ENCODE measurements around the gene ZNF311. TPM values are rescaled to one million over a fixed set of nuclear protein-coding genes. Genes with fewer than 3 reads are reported as not detected.

Gene ZNF311
- total RNA-seq, 1 donor = 1.3 TPM

DNA sequence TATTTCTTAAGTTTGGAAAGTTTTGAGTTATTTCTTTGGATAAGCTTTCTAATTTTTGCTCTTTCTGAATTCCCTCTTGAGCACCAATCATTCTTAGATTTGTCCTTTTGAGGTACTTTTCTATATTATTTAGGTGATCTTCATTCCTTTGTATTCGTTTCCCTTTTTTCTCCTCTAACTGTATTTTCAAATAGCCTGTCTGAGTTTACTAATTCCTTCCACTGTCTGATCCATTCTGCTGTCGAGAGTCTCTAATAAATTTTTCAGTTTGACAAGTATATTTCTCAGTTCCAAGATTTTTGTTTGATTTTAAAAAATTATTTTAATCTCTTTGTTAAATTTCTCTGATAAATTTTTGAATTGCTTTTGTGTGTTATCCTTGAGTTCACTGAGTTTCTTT is 16.3 kb upstream of the ZNF311 start:
- DNase-seq (ENCODE audit: low read depth) = no peak
- H3K4me3 ChIP-seq (ENCODE audit: low read depth, low read length) = no peak overlapping the region
- TF ChIP-seq, protein P1, sequence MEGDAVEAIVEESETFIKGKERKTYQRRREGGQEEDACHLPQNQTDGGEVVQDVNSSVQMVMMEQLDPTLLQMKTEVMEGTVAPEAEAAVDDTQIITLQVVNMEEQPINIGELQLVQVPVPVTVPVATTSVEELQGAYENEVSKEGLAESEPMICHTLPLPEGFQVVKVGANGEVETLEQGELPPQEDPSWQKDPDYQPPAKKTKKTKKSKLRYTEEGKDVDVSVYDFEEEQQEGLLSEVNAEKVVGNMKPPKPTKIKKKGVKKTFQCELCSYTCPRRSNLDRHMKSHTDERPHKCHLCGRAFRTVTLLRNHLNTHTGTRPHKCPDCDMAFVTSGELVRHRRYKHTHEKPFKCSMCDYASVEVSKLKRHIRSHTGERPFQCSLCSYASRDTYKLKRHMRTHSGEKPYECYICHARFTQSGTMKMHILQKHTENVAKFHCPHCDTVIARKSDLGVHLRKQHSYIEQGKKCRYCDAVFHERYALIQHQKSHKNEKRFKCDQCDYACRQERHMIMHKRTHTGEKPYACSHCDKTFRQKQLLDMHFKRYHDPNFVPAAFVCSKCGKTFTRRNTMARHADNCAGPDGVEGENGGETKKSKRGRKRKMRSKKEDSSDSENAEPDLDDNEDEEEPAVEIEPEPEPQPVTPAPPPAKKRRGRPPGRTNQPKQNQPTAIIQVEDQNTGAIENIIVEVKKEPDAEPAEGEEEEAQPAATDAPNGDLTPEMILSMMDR (IDR thresholded peaks at IDR 0.05; ENCODE audit: insufficient read depth, low read length) = no peak

DNA sequence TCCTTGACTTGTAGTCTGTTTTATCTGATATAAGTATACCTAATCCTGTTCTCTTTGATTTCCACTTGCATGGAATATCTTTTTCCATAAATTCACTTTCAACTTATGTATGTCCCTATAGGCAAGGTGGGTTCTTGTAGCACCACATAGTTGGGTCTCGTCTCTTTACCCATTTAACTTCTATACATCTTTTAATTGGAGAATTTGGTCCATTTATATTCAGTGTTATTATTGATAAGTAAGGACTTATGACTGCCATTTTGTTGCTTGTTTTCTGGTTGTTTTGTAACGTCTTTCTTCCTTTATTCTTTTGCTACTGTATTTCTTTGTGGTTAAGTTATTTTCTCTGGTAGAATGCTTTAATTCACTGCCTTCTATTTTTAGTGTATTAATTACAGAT is 14.5 kb upstream of the ZNF311 start:
- no peak for DNase-seq (ENCODE audit: low read depth)
- TF ChIP-seq, protein P1 (IDR thresholded peaks at IDR 0.05; ENCODE audit: insufficient read depth, low read length) = no peak
- no peak overlapping the region for H3K4me3 ChIP-seq (ENCODE audit: low read depth, low read length)

DNA sequence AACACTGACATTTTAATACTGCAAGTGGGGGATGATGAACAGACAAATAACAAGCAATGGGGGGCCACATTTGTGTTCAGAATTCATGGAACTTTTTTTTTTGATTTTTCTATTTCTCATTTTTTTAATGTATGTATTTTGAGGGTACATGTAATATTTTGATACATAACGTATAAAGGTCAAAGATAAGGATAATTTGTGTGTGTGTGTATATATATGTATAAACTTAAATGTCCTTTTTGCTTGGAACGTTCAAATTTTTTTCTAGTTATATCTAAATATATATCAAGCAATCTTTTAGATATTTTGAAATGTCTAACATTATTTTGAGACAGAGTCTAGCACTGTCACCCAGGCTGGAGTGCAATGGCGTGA is 12.3 kb upstream of the ZNF311 start:
- H3K4me3 ChIP-seq (ENCODE audit: low read depth, low read length) = no peak overlapping the region
- DNase-seq (ENCODE audit: low read depth) = no peak
- TF ChIP-seq, protein P1 (IDR thresholded peaks at IDR 0.05; ENCODE audit: insufficient read depth, low read length) = no peak

DNA sequence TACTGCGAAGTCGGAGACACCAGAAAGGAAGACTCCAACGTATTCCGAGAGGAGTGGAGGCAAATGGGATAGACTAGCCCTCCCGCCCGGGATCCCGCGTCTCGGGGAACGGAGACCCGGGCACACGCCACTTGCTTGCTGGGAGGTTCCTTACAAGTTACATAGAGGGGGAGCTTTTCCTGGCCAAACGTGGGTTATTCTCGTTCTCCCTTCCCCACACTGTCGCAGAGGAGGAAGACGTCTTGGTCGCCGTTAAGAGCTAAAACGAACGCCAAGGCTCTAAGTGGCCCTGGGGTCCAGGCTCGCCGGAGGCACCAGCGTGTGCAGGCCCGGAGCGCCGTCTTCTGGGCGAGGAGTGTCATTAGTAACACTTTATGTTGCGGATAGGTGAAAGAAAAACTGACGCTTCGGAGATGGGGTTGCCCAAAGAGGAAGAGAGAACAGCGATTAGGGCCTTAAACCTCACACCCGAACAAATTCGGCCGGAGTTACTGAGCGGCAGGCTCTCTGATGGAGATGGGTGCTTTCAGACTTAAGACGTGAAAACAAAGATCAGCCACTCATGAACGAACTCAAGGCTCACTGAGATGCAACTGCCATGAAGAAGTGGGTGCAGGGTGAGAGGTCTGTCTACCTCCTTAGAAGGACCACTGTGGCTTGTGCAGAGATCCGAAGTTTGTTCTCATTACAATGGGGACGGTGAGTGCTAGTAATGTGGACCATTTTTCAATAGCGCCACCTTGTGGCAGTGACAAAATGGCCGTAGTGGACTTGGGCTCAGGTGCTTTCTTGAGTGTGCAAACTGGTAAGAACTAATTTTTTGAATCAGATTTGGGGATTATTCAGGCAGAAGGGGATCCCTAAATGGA is 11.7 kb upstream of the ZNF311 start:
- TF ChIP-seq, protein P1 (IDR thresholded peaks at IDR 0.05; ENCODE audit: insufficient read depth, low read length) = peak; percentile 86
- peak overlapping the region; percentile 66 for H3K4me3 ChIP-seq (ENCODE audit: low read depth, low read length)
- peak; percentile 85 for DNase-seq (ENCODE audit: low read depth)

DNA sequence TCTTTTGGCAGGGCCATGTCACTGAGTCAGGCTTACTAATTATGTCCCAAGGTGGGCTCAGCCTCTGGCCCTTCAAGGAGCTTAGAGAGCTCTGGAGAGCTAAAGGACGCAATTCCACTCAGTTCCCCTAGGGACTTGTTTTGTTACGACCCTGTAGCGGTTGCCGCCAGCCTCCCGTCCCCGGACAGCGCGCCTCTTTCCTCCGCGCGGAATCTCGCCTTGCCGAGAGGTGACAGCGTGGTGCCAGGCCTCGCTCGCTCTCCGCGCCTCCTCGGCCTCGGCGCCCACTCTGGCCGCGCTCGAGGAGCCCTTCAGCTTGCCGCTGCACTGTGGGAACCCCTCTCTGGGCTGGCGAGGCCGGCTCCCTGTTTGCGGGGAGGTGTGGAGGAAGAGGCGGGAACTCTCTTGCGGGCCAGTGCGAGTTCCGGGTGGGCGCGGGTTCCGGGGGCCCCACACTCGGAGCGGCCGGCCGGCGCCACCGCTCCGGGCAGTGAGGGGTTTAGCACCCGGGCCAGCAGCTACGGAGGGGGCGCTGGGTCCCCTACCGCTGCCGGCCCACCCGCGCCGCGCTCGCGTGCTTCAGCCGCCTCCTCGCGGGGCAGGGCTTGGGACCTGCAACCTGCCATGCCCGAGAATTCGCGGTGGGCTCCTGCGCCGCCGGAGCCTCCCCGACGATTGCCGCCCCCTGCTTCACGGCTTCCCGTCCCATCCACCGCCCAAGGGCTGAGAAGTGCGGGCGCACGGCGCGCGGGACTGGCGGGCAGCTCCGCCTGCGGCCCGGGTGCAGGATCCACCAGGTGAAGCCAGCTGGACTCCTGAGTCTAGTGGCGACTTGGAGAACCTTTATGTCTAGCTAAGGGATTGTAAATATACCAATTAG is 9.9 kb upstream of the ZNF311 start:
- peak overlapping the region; percentile 26 for H3K4me3 ChIP-seq (ENCODE audit: low read depth, low read length)
- peak; percentile 3 for DNase-seq (ENCODE audit: low read depth)
- TF ChIP-seq, protein P1 (IDR thresholded peaks at IDR 0.05; ENCODE audit: insufficient read depth, low read length) = no peak

DNA sequence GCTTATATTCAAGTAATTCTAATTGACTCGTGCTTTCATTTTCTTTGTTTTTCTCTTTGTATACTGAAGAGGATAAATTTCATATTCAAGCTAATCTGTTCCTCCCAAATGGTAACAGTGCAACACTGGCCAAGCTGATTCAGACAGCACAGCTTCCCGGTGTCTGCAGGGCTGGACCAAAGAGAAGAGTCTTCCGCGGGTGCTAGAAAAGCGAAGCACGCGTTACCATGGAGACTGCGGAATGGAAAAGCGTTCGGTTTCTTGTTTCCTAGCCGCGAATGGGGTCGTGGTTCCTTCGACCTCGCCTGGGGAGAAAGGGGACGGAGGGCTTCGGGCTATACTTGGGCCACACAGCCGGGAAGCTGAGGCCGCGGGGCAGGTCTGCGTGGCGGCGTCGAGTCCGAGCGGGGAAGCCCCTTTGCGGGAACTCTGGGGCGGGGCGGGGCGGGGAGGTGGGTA is 6.2 kb upstream of the ZNF311 start:
- TF ChIP-seq, protein P1 (IDR thresholded peaks at IDR 0.05; ENCODE audit: insufficient read depth, low read length) = no peak
- peak; percentile 63 for DNase-seq (ENCODE audit: low read depth)
- peak overlapping the region; percentile 71 for H3K4me3 ChIP-seq (ENCODE audit: low read depth, low read length)
